Measurements from ENCODE around the gene NDST1.

Gene NDST1

DNA sequence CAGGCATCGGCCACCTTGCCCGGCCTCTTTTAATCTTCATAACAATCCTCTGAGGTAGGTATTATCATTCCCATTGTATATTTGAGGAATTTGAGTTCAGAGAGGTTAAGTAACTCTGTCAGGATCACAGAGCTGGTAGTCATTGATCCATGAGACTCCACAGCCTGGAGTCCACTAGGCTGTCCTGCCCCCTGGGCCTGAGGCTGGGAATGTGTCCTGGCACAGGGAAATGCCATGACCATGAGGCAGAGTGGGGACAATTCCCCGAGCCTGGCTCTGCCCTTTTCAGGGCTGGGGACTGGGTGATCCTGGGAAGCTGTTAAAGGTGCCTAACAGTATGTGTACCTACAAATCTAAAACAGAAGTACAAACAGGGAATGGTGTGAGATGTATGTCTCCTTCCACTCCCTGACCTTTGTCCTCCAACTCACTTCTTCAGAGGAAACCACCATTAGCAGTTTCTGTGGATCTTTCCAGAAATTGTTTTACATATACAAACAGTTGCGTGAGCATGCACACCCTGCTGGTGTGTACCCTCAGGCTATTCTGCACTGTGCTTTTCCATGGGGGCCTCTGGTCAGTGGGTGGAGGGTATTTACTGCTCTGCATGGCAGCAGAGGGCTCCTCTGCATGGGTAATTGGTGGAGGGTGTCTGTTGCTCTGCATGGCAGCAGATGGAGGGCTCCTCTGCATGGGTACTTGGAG is 53.8 kb downstream of the NDST1 start:
- DNase-seq (ENCODE audit: low read depth in 3 of 3, low spot score in 1 of 3) = no peak

GRCh38 chr5:150562832-150563231 is 54.9 kb downstream of the NDST1 start:
- no peak for DNase-seq (ENCODE audit: low read depth in 3 of 3, low spot score in 1 of 3)

GRCh38 chr5:150565868-150566267 is 57.9 kb downstream of the NDST1 start:
- no peak for DNase-seq (ENCODE audit: low read depth in 3 of 3, low spot score in 1 of 3)

DNA sequence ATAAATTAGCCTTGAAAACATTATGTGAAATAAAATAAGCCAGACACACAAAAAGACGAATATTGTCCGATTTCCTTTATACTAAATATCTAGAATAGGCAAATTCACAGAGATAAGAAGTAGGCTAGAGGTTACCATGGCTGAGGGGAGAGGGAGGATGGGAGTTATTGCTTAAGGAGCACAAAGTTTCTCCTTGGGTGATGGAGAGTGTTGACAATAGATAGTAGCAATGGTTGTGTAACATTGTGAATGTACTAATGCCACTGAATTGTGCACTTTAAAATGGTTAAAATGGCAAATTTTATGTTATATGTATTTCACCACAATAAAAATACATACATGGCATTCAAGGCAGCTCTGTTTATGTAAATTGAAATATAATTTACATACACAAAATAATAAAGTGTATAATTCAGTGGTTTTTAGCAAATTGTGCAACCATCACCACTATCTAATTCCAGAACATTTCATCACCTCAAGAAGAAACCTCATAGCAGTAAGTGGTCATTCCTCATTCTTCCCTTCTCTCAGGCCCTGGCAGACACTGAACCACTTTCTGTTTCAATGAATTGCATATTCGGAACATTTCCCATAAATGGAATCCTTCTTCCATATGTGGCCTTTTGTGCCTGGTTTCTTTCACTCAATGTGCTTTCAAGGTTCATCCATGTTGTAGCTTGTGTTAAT is 59.2 kb downstream of the NDST1 start:
- no peak for DNase-seq (ENCODE audit: low read depth in 3 of 3, low spot score in 1 of 3)

- no peak for DNase-seq (ENCODE audit: low read depth in 3 of 3, low spot score in 1 of 3)
These were observed 60.7 kb downstream of the NDST1 start for GRCh38 chr5:150568663-150569062.

- no peak for DNase-seq (ENCODE audit: low read depth in 3 of 3, low spot score in 1 of 3)
These were observed 62.4 kb downstream of the NDST1 start for GRCh38 chr5:150570333-150570732.

DNA sequence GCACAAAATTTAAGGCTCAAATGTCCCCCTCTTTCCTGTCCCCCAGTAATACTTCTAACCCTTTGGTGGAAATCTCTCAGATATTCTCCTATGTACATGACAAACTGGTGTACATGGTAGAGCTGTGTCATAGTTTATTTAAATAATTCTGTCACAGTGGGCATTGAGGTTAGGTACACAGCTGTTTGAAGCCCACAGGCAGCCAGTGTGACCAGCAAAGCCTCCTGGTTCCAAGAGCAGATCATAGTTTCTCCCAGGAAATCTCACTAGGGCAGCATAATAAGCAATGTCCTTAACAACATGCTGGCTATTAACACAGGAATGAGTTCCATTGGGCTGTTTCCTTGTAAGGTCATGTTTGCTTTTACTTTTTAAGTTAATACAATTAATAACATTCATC is 63.9 kb downstream of the NDST1 start:
- DNase-seq (ENCODE audit: low read depth in 3 of 3, low spot score in 1 of 3) = no peak

DNA sequence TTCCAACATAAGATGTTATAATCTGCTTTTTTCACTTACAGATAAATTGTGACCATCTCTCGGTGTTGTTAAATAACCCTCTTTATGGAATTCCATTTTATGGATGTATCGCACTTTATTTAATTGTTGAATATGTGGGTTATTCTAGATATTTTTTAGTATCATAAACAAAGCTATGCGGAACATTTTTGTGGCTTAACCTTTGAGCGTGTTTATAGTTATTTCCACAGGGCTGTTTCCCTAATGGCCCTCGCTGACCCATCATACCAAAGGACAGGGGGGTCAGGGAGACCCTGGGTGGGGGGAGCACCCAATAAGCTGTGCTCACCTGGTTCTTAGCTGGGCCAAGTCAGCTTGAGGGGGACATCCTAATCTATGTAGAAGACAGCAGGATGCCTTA is 65.3 kb downstream of the NDST1 start:
- no peak for DNase-seq (ENCODE audit: low read depth in 3 of 3, low spot score in 1 of 3)

DNA sequence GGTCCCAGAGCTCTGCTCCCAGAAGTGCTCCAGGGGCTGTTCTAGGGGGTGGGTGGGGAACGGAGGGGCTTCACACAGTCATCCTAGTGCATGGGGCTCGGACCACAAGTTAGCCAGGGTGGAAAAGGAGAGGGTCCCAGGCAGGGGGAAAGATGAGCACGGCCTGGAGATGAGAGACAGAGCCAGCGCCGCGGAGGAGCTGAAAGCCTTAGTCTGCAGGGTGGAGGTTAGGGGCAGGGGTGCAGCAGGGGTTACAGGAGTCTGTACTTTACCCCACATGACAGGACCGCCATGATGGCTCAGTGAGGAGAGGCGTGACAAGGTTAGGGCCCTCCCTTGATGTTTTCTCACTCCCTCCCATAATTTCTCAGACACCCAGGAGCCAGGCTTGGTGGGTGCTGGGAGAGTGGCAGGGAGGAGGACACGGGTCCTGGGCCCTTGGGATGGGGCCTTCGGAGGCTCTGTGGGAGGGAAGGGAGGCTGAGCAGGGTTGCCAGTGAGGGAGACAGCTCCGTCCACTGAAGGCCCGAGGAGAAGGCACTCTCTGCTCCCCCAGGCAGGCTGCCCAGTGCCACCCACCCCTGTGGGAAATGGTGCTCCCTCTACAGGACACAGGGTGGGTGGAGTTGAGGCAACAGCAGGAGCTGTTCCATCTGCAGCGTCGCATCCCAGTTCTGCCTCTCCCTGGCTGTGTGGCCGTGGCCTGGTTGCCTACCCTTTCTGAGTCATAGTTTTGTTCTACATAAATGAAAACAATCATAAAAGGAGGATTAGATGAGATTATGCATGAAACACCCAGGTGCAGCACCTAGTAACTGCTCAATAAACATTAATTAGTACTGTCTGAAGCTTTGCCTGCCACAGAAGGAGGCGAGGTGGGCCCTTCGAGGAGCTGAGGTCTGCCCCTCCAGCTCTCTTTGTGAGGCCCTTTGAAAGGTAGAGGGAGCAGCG is 66.2 kb downstream of the NDST1 start:
- DNase-seq (ENCODE audit: low read depth in 3 of 3, low spot score in 1 of 3) = no peak

DNA sequence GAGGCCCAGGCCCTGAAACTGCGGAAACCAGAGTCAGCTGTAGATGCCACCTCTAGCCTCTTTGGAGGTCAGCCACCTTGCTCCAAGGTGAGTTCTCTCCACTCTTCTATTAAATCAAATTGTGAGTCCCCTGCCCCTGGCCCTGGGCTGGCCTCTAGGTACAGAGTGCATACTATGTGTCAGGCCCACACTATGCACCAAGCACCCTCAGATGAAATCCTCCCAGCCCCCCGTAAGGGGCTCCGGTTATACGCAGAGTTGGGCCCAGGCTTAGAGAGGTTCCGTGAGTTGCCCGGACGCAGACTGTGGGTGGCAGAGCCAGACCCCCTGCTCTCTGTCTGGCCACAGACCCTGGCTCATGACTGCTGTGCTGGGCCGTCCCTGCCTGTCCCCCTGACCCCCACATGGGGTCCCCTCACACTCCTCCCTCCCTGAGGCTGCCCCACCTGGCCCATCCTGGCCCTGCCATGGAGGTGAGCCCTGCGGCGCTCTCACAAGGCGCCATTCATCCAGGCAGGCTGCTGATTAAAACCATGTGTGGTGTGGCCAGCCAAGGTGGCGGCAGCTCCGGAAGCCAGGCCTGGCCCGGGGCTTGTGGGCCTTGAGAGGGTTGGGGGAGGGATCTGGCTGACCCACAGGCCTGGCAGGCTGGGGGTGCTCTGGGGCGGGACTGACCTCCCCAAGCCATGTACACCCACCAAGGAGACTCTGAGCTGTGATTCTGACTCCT is 67.1 kb downstream of the NDST1 start:
- no peak for DNase-seq (ENCODE audit: low read depth in 3 of 3, low spot score in 1 of 3)

DNA sequence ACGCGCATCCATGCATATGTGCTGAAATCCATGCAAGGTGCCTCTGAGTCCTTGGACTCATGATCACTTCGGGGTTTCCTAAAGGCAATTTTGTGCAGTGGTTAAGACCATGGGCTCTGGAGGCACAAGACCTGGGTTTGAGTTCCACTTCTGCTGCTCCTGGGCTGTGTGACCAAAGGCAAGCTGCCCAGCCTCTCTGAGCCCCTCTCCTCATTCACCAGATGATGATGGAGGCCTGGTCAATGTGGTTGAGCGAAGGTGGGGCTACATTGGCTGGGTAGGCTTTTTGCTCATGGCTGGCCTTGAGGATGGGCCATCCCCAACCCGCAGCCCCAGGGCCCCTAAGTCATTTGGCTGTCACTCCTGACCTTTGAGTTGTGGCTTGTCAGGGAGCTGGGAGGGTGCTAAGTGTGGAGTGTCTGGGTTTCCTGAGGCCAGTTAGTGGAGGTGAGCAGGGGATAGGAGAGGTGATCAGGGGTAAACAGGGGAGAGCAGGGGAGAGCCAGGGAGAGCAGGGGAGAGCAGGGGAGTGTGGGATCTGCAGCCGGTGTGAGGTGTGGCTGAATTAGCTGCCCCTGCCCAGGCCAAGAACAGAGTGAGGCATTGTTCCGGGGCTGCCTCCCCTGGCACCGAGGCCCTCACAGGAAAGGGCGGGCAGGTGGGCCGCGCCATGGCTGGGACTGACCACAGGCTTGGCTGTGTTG is 68.0 kb downstream of the NDST1 start:
- no peak for DNase-seq (ENCODE audit: low read depth in 3 of 3, low spot score in 1 of 3)

DNA sequence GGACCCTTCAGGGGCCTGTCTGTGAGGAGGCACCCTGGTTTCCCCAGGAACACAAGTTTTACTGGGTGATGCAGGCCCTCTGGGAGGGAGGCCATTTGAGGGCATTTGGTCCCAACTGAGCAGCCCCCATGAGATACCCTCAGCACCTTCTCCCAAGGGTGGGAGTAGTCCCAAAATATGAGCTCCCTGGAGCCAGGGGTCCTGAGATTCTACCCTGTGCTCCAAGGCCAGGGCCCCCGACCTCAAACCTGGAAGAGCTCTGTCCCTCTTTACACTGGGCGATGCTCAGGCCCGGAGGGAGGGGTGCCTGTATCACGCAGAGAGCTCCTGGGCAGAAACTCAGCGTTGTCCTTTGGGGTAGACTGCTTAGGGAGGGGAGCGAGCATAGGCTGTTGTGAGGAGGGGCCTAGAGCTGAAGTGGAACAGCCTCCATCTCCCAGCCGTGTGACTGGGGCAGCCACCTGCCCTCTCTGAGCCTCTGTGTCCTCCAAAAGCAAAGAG is 68.6 kb downstream of the NDST1 start:
- DNase-seq (ENCODE audit: low read depth in 3 of 3, low spot score in 1 of 3) = no peak

DNA sequence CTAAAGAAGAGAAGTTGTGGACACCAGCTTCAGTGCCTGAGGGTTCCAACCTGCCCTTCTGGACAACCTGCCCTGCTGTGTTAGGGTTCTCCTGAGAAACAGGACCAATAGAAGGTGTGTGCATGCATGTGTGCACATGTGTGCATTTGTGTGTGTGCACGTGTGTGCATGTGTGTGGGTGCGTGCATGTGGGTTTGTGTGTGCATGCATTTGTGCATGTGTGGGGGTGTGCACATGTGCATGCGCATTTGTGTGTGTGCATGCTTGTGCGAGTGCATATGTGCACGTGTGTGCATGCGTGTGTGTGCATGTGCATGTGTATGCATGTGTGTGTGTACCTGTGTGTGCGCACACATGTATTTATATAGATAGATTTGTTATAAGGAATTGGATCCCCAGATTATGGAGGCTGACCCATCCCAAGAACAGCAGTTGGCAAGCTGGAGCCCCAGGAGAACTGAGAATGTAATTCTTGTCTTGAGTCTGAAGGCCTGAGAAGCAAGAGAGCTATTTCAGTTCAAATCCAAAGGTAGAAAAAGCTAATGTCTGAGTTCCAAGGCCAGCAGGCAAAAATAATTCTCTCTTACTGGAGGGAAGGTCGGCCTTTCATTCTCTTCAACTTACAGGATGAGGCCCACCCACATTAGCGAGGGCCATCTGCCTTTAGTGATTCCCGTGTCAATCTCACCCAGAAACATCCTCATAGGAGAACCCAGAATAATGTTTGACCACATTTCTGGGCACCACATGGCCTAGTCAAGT is 69.6 kb downstream of the NDST1 start:
- no peak for DNase-seq (ENCODE audit: low read depth in 3 of 3, low spot score in 1 of 3)

DNA sequence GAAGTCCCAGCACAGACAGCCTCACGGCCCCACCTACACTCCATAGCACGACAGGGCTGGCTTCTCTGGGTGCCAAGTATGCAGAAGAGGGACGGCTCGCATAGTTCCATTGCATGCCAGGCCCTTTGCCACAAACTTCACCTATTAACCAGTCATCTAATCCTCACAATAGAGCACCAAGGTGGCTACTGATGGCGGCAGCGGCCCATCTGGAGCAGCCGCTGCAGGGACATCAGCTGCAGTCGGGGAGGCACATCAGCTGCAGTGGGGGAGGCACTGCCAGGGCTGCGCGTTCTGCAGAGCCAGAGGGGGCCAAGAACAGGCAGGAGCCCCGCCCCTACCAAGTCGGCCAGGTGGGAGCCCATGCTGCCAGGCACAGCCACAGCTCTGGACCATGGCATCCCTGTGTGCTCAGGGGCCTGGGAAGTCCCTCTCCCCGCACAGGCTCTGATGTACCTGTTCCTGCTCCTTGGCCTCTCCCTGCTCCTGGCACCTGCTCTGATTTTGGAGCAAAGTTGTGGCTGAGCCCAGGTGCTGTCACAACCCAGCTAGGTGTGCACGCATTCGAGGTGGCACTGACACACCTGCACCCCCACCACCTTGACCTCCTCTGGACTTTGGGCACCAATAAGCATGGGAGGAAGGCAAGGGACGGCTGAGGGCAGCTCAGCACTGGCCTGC is 71.0 kb downstream of the NDST1 start:
- DNase-seq (ENCODE audit: low read depth in 3 of 3, low spot score in 1 of 3) = no peak

- DNase-seq (ENCODE audit: low read depth in 3 of 3, low spot score in 1 of 3) = no peak
These were observed 71.8 kb downstream of the NDST1 start for GRCh38 chr5:150579462-150580400.

GRCh38 chr5:150580917-150581316 is 73.0 kb downstream of the NDST1 start:
- DNase-seq (ENCODE audit: low read depth in 3 of 3, low spot score in 1 of 3) = no peak

GRCh38 chr5:150582241-150583109 is 74.5 kb downstream of the NDST1 start:
- no peak for DNase-seq (ENCODE audit: low read depth in 3 of 3, low spot score in 1 of 3)
